PFSK-1 (cell line): ENCODE results near the gene PPP1R9A.

Source experiments
- FOXP2 ChIP-seq: optimal IDR thresholded peaks from 2 replicates; pipeline ENCODE3; 2011; ENCODE audit warnings: borderline replicate concordance, control low read depth, inconsistent platforms; ENCODE audit not compliant: insufficient read depth; ENCODE audit errors: extremely low read length, extremely low read depth
- POLR2AphosphoS5 ChIP-seq: IDR thresholded peaks from 2 replicates; pipeline ENCODE4 v1.6.1; 2012; ENCODE audit warnings: low read depth, mild to moderate bottlenecking, control low read depth, low read length, moderate library complexity
- SIN3A ChIP-seq: IDR thresholded peaks from 2 replicates; pipeline ENCODE4 v1.6.1; 2012; ENCODE audit warnings: mild to moderate bottlenecking, low read length, moderate library complexity, borderline replicate concordance; ENCODE audit not compliant: insufficient read depth
- TAF1 ChIP-seq: IDR thresholded peaks from 2 replicates; pipeline ENCODE4 v1.6.1; 2012; ENCODE audit warnings: low read length, control low read depth, borderline replicate concordance; ENCODE audit not compliant: insufficient read depth
- TF ChIP-seq, protein P1 (sequence below), 2 experiments: IDR thresholded peaks; 2 replicates each; pipeline versions ENCODE4 v1.6.1 to v1.8.0; 2011 to 2012; ENCODE audit warnings: low read depth in 2 of 2, low read length in 2 of 2, control low read depth in 1 of 2, inconsistent platforms in 1 of 2, mild to moderate bottlenecking in 1 of 2, moderate library complexity in 1 of 2; ENCODE audit not compliant: insufficient read depth in 1 of 2

The PPP1R9A gene

DNA sequence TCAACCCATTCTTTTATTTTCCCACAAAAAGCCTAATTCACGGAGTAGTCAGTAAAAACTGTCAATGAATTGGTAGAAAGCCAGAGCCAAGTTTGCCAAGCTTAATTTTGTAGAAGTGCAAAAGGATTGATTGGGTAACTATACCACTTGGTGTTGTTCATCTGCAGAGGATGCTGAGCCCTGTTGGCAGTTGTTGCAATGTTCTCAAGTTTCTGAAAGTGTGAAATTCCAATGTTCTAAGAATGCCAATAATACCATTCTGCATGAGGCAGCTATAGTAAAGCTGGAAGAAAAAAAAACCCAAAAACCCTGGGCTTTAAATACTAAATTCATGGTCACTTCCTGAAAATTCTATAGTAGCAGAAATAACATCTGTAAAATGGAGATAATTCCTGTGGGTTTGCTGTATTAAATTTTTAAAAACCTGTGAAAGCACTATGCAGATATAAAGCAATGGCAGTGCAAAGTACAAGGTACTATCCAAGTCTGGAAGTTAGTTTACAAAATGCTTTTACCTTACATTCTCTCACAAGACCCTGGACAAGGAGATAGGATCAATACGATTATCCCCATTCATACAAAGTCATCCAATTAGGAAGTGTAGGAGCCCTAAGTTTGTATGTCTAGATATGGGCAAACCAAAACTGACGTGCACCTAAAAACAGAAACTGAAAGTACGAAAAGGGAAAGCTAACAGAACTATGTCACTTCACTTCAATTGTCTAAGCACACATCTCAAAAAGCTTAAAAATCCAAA, 423.0 kb downstream of the PPP1R9A start:
- TF ChIP-seq, protein P1, sequence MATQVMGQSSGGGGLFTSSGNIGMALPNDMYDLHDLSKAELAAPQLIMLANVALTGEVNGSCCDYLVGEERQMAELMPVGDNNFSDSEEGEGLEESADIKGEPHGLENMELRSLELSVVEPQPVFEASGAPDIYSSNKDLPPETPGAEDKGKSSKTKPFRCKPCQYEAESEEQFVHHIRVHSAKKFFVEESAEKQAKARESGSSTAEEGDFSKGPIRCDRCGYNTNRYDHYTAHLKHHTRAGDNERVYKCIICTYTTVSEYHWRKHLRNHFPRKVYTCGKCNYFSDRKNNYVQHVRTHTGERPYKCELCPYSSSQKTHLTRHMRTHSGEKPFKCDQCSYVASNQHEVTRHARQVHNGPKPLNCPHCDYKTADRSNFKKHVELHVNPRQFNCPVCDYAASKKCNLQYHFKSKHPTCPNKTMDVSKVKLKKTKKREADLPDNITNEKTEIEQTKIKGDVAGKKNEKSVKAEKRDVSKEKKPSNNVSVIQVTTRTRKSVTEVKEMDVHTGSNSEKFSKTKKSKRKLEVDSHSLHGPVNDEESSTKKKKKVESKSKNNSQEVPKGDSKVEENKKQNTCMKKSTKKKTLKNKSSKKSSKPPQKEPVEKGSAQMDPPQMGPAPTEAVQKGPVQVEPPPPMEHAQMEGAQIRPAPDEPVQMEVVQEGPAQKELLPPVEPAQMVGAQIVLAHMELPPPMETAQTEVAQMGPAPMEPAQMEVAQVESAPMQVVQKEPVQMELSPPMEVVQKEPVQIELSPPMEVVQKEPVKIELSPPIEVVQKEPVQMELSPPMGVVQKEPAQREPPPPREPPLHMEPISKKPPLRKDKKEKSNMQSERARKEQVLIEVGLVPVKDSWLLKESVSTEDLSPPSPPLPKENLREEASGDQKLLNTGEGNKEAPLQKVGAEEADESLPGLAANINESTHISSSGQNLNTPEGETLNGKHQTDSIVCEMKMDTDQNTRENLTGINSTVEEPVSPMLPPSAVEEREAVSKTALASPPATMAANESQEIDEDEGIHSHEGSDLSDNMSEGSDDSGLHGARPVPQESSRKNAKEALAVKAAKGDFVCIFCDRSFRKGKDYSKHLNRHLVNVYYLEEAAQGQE (IDR thresholded peaks at IDR 0.05; ENCODE audit: insufficient read depth in 1 of 2, low read depth in 2 of 2, low read length in 2 of 2) = no peak
- TF ChIP-seq TAF1 = no peak
- TF ChIP-seq POLR2AphosphoS5 = no peak
- TF ChIP-seq FOXP2 = no peak
- TF ChIP-seq SIN3A = no peak

DNA sequence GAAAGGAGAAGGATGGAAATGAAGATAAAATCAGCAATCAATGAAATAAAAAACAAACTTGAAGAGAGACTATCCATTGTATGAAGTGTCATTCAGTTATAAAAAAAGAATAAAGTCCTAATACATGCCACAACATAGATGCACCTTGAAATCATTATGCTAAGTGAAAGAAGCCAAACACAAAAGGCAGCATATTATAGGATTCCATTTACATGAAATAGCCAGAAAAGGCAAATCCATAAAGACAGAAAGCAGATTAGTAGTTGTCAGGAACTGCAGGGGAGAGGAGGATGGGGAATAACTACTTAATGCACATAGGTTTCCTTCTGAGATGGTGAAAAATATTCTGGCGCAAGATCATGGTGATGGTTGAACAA, 423.6 kb downstream of the PPP1R9A start:
- TF ChIP-seq TAF1 (no peak), POLR2AphosphoS5 (no peak), FOXP2 (no peak), SIN3A (no peak)
- TF ChIP-seq, protein P1 (IDR thresholded peaks at IDR 0.05; ENCODE audit: insufficient read depth in 1 of 2, low read depth in 2 of 2, low read length in 2 of 2) = no peak

DNA sequence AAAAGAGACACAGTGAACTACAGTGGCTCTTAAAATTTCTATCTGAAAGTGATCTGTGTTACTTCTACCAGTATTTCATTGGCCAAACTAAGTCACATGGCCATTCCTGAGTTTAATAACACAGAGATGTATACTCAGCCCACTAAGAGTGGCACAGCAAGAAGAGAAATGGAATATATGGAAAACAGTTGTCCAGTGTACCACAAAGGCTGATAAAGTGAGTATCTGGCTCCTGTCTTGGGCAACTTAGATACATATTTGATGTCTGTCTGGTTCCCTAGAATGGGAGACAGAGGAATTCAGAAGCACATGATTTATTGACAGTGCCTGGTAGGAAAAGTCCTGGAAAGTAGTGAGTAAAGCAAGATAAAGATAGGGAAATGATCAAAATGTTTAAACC, 427.1 kb downstream of the PPP1R9A start:
- TF ChIP-seq TAF1 = no peak
- TF ChIP-seq, protein P1 (IDR thresholded peaks at IDR 0.05; ENCODE audit: insufficient read depth in 1 of 2, low read depth in 2 of 2, low read length in 2 of 2) = no peak
- no peak for TF ChIP-seq SIN3A
- no peak for TF ChIP-seq POLR2AphosphoS5
- TF ChIP-seq FOXP2 = no peak

DNA sequence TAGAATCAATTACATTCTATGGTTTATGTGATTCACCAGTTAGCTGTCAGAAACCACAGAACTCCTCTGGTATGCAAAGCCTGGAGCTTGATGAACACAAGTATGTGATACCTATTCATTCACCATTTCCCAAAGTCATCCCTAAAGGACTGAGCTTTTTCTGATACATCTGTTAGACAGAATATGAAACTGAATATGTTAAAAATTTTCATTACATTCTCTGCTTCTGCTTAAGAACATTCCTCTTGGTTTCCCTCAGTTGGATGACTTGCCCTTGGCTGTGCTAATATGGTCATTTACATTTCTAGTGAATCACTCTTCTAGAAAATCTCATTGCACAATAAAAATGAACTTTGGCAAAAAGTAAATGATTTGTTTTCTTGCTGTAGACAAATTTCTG, 427.7 kb downstream of the PPP1R9A start:
- TF ChIP-seq TAF1 = no peak
- no peak for TF ChIP-seq FOXP2
- TF ChIP-seq SIN3A = no peak

DNA sequence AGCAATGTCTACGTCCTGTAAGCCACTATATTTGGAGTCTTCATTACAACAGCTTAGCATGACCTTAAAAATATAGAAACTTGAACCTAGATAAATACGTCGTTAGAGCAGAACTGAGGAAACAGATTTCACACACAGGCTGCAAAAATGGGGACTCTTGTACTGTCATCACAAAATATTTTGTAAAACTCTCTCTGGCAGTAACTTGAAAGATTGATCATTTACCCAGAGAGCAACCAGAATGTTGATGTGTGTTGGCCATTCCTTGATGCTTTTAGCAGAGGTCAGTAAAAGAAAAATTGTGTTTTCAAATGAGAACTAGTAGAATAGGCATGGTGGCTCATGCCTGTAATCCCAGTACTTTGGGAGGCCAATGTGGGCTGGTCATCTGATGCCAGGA, 431.4 kb downstream of the PPP1R9A start:
- TF ChIP-seq POLR2AphosphoS5 = no peak
- no peak for TF ChIP-seq TAF1
- TF ChIP-seq, protein P1 (IDR thresholded peaks at IDR 0.05; ENCODE audit: insufficient read depth in 1 of 2, low read depth in 2 of 2, low read length in 2 of 2) = no peak
- TF ChIP-seq SIN3A = no peak
- TF ChIP-seq FOXP2 = no peak
